ENCODE data around the gene PDZD2.

GRCh38 chr5:32023816-32024215, 384.9 kb downstream of the PDZD2 start:
- TF ChIP-seq CTCF (IDR thresholded peaks at IDR 0.05), result no peak
- TF ChIP-seq EP300 (IDR thresholded peaks at IDR 0.05), result no peak

Data from esophagus muscularis mucosa (tissue), 3 donors.